Liver (tissue), 9 donors: ENCODE results near the gene SEC23IP. TPM values are rescaled to one million over a fixed set of nuclear protein-coding genes. Genes with fewer than 3 reads are reported as not detected.
"Not testable (repeated sequence)": the region's sequence is repeated elsewhere in the genome, so short reads cannot be mapped to it uniquely, and the experiment has no call there.

Experiments
- DNase-seq: peaks from one replicate; pipeline ENCODE4 v3.0.0-alpha.2; 2017; ENCODE audit warnings: low spot score
- H3K27ac ChIP-seq, 2 donors: one replicate each; pipeline ENCODE4 v1.7.0; 2013; ENCODE audit warnings: inconsistent platforms in 2 of 2, low read length in 2 of 2, control low read depth in 1 of 2, low read depth in 1 of 2, mild to moderate bottlenecking in 1 of 2
- H3K27me3 ChIP-seq, 4 donors: one replicate each; pipeline versions ENCODE4 v1.6.1 to v1.7.0; 2013; ENCODE audit warnings: low read length in 3 of 4, inconsistent platforms in 1 of 4, mild to moderate bottlenecking in 1 of 4, moderate library complexity in 1 of 4; ENCODE audit not compliant: control insufficient read depth in 4 of 4, insufficient read depth in 4 of 4
- H3K36me3 ChIP-seq, 4 donors: one replicate each; pipeline versions ENCODE4 v1.6.1 to v1.7.0; 2013; ENCODE audit warnings: low read length in 3 of 4, mild to moderate bottlenecking in 3 of 4, low read depth in 1 of 4, moderate library complexity in 1 of 4; ENCODE audit not compliant: control insufficient read depth in 4 of 4, insufficient read depth in 3 of 4
- H3K4me1 ChIP-seq, 4 donors: one replicate each; pipeline versions ENCODE4 v1.6.1 to v1.7.0; 2013; ENCODE audit warnings: low read length in 3 of 4, mild to moderate bottlenecking in 3 of 4, moderate library complexity in 1 of 4; ENCODE audit not compliant: control insufficient read depth in 4 of 4, insufficient read depth in 4 of 4
- H3K4me3 ChIP-seq, 3 donors: one replicate each; pipeline versions ENCODE4 v1.6.1 to v1.7.0; 2013; ENCODE audit warnings: low read length in 3 of 3, control low read depth in 1 of 3, low read depth in 1 of 3, mild to moderate bottlenecking in 1 of 3
- H3K9ac ChIP-seq, 2 donors: one replicate each; pipeline ENCODE4 v1.7.0; 2013; ENCODE audit warnings: low read length in 2 of 2, mild to moderate bottlenecking in 2 of 2, moderate library complexity in 2 of 2, control low read depth in 1 of 2, low read depth in 1 of 2
- H3K9me3 ChIP-seq, 4 donors: one replicate each; pipeline versions ENCODE4 v1.6.1 to v1.7.0; 2013; ENCODE audit warnings: low read length in 3 of 4; ENCODE audit not compliant: control insufficient read depth in 4 of 4
- ATF3 ChIP-seq: IDR thresholded peaks from 2 replicates; pipeline ENCODE4 v1.6.1; 2016; ENCODE audit warnings: antibody characterized with exemption
- CTCF ChIP-seq: fragments of 150-350 bp; IDR thresholded peaks from 2 replicates; pipeline ENCODE4 v1.5.1; 2017; ENCODE audit warnings: improper control_type of control experiment, low read depth, low read length; ENCODE audit not compliant: missing input control
- EGR1 ChIP-seq, 2 donors: IDR thresholded peaks; 2 replicates each; pipeline ENCODE4 v1.6.1; 2016 to 2018; ENCODE audit warnings: antibody characterized with exemption in 2 of 2, low read depth in 2 of 2
- FOXA1 ChIP-seq: IDR thresholded peaks from 2 replicates; pipeline ENCODE4 v1.6.1; 2016; ENCODE audit warnings: antibody characterized with exemption
- GABPA ChIP-seq, 2 donors: IDR thresholded peaks in 1 of 2; conservative IDR thresholded peaks in 1 of 2; 2 replicates each; pipeline ENCODE4 v1.6.1; 2016; ENCODE audit warnings: antibody characterized with exemption in 2 of 2, mild to moderate bottlenecking in 1 of 2, moderate library complexity in 1 of 2
- HNF4G ChIP-seq: IDR thresholded peaks from 2 replicates; pipeline ENCODE4 v1.6.1; 2016; ENCODE audit warnings: antibody characterized with exemption
- JUND ChIP-seq, 2 donors: IDR thresholded peaks; 2 replicates each; pipeline ENCODE4 v1.6.1; 2016; ENCODE audit warnings: antibody characterized with exemption in 2 of 2
- MAX ChIP-seq: IDR thresholded peaks from 2 replicates; pipeline ENCODE4 v1.6.1; 2016; ENCODE audit warnings: antibody characterized with exemption
- NR2F2 ChIP-seq: IDR thresholded peaks from 2 replicates; pipeline ENCODE4 v1.6.1; 2016; ENCODE audit warnings: antibody characterized with exemption
- RAD21 ChIP-seq, 2 donors: IDR thresholded peaks; 2 replicates each; pipeline ENCODE4 v1.6.1; 2016; ENCODE audit warnings: antibody characterized with exemption in 2 of 2, mild to moderate bottlenecking in 2 of 2
- RXRA ChIP-seq, 2 donors: IDR thresholded peaks; 2 replicates each; pipeline ENCODE4 v1.6.1; 2017 to 2018; ENCODE audit warnings: antibody characterized with exemption in 2 of 2, mild to moderate bottlenecking in 1 of 2
- TAF1 ChIP-seq: conservative IDR thresholded peaks from 2 replicates; pipeline ENCODE4 v1.6.1; 2016; ENCODE audit warnings: antibody characterized with exemption, mild to moderate bottlenecking
- WGBS: extraction: QIAGEN DNeasy Blood & Tissue Kit; methylation state at CpG from one replicate; pipeline ENCODE4 v1.1.7; 2013; 5-methylcytosine and 5-hydroxymethylcytosine counted together
- polyA plus RNA-seq, 2 donors: library from polyadenylated mRNA; stranded (reverse) in 1 of 2; unstranded in 1 of 2; fragments of 200-250 nt in 1 of 2; fragments of >200 nt in 1 of 2; fragmentation: Nextera tagmentation in 1 of 2; extraction: Ambion mirVana in 1 of 2; gene quantifications; one replicate each; pipeline versions ENCODE4 v1.2.1 to v1.2.3, GENCODE V29; 2013 to 2015
- total RNA-seq, 2 donors: library from RNA; depleted of rRNA; stranded (reverse); fragments of >200 nt; gene quantifications; one replicate each; pipeline ENCODE4 v1.2.3, GENCODE V29; 2014
- donor health status: healthy.
- donor health status: healthy.
- donor health status: healthy.
- donor health status: healthy.
- donor health status: healthy.

The SEC23IP gene
- total and polyA plus RNA-seq, 4 donors: 10.1 to 16.0 (median 12.6) TPM

GRCh38 chr10:119865699-119866240 is 26.8 kb upstream of the SEC23IP start:
- Histone ChIP-seq H3K36me3 (peaks cover 0 to 2% (median 0%) of the 10 kb centered on the region in 4 donors), H3K9ac (no peak overlapping the region), H3K27ac (no peak overlapping the region), H3K4me3 (no peak overlapping the region), H3K4me1 (peaks cover 0 to 5% (median under 1%) of the 10 kb centered on the region in 4 donors), H3K9me3 (no peaks in the 10 kb centered on the region), H3K27me3 (no peaks in the 10 kb centered on the region)
- 93% methylated on average over 6 of the region's 6 CpGs for whole genome bisulfite sequencing
- DNase-seq: no peak
- TF ChIP-seq CTCF (no peak), RXRA (IDR thresholded peaks at IDR 0.05) (no peak), TAF1 (no peak), GABPA (IDR thresholded peaks at IDR 0.05 in 1 of 2, conservative IDR thresholded peaks at IDR 0.05 in 1 of 2) (no peak)

- H3K4me1 ChIP-seq: peaks cover 0 to 13% (median 8%) of the 10 kb centered on the region in 4 donors
Observed at GRCh38 chr10:119867317-119867716, 25.2 kb upstream of the SEC23IP start.

GRCh38 chr10:119869398-119869797 is 23.1 kb upstream of the SEC23IP start:
- not testable (repeated sequence) for H3K36me3 ChIP-seq, H3K4me3 ChIP-seq, H3K27ac ChIP-seq, H3K27me3 ChIP-seq, DNase-seq, H3K9me3 ChIP-seq, H3K9ac ChIP-seq
- peaks cover 0 to 21% (median 12%) of the 10 kb centered on the region in 4 donors for H3K4me1 ChIP-seq
- 83% methylated on average over 4 of the region's 4 CpGs for WGBS

More at GRCh38 chr10:119867317-119867716, 25.2 kb upstream of the SEC23IP start:
- Histone ChIP-seq H3K4me3 (no peak overlapping the region), H3K9me3 (no peaks in the 10 kb centered on the region), H3K27ac (no peak overlapping the region), H3K27me3 (no peaks in the 10 kb centered on the region), H3K9ac (no peak overlapping the region), H3K36me3 (peaks cover 0 to 2% (median 0%) of the 10 kb centered on the region in 4 donors)
- no peak for DNase-seq
- no peak for TF ChIP-seq RAD21 (IDR thresholded peaks at IDR 0.05)
- TF ChIP-seq GABPA (IDR thresholded peaks at IDR 0.05 in 1 of 2, conservative IDR thresholded peaks at IDR 0.05 in 1 of 2): no peak
- TF ChIP-seq TAF1: no peak
- TF ChIP-seq FOXA1: no peak
- no peak for TF ChIP-seq HNF4G
- TF ChIP-seq JUND (IDR thresholded peaks at IDR 0.05): no peak
- TF ChIP-seq ATF3: no peak
- TF ChIP-seq NR2F2: no peak
- TF ChIP-seq MAX: no peak
- TF ChIP-seq CTCF: no peak
- no peak for TF ChIP-seq EGR1 (IDR thresholded peaks at IDR 0.05; ENCODE audit: low read depth in 2 of 2)
- WGBS: 93% methylated on average over 7 of the region's 7 CpGs
